Measurements from ENCODE around the gene ZNF689. TPM values are rescaled to one million over a fixed set of nuclear protein-coding genes. Genes with fewer than 3 reads are reported as not detected.

Gene ZNF689
- total and polyA plus RNA-seq, 8 donors = 2.9 to 6.1 (median 4.8) TPM

DNA sequence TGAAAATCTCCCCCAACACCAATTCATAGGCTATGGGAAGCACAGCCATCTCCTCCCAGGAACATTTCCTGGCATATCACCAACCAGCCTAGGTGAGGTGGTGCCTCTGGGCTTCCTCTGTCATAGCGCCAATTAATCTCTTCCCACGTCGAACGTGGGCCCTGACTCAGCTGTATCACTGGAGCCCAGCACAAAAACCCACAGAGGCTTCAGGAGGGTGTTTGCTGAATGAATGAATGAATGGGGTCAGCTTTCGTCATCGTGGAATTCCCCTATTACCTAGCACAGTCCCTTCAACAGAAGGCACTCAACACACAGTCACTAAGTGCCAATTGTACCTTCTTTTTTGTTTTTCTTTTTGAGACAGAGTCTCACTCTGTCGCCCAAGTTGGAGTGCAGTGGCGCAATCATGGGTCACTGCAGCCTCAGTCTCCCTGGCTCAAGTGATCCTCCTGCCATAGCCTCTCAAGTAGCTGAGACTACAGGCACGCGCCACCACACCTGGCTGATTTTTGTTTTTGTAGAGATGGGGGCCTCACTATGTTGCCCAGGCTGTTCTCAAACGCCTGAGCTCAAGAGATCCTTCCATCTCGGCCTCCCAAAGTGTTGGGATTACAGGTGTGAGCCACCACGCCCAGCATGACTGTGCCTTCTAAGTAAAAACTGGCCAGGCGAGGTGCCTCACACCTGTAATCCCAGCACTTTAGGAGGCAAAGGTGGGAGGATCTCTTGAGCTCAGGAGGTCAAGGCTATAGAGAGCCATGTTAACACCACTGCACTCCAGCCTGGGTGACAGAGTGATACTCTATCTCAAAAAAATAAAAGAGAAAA lies 42.8 kb downstream of the ZNF689 start:
- WGBS, 2 donors = 71 to 75% methylated on average over 14 of the region's 14 CpGs
- Histone ChIP-seq H3K4me1 (peaks cover 0 to 8% (median 8%) of the 10 kb centered on the region in 3 donors), H3K36me3 (no peaks in the 10 kb centered on the region), H3K27me3 (no peaks in the 10 kb centered on the region), H3K9me3 (no peaks in the 10 kb centered on the region), H3K4me3 (no peak overlapping the region), H3K27ac (peak overlapping the region in 2 of 4 donors; percentile 33 to 47)
- intact Hi-C loops (cut with DNase I) = no loop called here
- TF ChIP-seq, protein P1, sequence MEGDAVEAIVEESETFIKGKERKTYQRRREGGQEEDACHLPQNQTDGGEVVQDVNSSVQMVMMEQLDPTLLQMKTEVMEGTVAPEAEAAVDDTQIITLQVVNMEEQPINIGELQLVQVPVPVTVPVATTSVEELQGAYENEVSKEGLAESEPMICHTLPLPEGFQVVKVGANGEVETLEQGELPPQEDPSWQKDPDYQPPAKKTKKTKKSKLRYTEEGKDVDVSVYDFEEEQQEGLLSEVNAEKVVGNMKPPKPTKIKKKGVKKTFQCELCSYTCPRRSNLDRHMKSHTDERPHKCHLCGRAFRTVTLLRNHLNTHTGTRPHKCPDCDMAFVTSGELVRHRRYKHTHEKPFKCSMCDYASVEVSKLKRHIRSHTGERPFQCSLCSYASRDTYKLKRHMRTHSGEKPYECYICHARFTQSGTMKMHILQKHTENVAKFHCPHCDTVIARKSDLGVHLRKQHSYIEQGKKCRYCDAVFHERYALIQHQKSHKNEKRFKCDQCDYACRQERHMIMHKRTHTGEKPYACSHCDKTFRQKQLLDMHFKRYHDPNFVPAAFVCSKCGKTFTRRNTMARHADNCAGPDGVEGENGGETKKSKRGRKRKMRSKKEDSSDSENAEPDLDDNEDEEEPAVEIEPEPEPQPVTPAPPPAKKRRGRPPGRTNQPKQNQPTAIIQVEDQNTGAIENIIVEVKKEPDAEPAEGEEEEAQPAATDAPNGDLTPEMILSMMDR (IDR thresholded peaks at IDR 0.05) = no peak
- FAIRE-seq = no peak
- DNase-seq = no peak
- ATAC-seq = peak in 1 of 4 donors; percentile 3

DNA sequence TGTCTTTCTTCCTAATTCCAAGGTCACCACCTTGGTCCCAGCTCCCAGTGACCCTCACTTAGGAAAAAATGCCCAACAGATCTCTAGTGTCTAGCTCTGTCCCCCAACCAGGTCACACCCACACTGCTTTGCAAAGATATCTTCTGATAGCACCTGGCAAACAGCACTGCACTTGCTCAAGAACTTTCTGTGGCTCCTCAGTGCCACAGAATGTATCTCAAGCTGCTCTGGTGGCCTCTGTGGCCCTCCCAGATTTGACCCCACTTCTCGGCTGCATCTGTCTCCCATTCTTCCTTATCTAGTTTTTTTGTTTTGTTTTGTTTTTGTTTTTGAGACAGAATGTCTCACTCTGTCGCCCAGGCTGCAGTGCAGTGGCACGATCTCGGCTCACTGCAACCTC lies 43.7 kb downstream of the ZNF689 start:
- Histone ChIP-seq H3K27me3 (no peaks in the 10 kb centered on the region), H3K9me3 (no peaks in the 10 kb centered on the region), H3K4me3 (no peak overlapping the region), H3K27ac (no peak overlapping the region), H3K4me1 (peaks cover 0 to 7% (median 6%) of the 10 kb centered on the region in 3 donors), H3K36me3 (no peaks in the 10 kb centered on the region)
- ATAC-seq (no peak), DNase-seq (no peak), FAIRE-seq (no peak)
- intact Hi-C loops (cut with DNase I) = no loop called here
- WGBS, 2 donors = 81 to 91% methylated on average over 4 of the region's 4 CpGs
- TF ChIP-seq, protein P1 (IDR thresholded peaks at IDR 0.05) = no peak

DNA sequence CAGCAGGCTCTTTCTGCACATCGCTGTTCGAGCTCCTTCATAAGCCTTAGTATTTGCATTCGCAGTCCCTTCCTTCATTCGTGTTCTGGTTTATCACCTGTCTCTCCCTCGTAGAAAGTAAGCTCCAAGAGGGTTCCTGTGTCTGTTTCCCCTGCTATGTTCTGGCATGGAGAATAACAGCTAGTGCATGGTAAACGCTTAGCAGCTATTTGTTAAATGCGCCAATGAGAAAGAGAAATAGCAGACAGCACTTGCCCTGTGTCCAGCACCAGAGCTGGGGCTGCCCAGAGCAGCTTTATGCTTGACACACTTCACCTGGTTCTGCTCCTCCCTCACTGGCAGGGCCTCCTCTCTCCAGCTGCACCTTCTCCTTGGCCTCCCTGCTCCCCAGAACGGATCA lies 44.2 kb downstream of the ZNF689 start:
- DNase-seq = no peak

DNA sequence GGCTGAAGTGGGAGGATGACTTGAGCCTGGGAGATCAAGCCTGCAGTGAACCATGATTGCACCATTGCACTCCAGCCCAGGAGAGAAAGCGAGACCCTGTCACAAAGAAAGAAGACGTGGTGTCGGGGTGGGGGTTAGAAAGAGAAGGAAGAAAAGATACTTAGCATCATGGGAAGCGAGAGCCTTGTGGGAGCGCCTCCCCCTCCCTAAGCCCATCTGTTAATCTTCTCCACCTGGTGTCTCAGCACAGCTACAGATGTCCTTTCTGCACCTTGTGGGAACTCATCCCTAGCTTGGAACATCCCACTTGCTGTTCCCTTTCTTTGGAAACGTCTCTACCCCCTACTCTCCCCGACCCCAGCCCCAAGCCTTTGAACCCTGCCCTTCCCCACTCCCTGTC lies 44.7 kb downstream of the ZNF689 start:
- ATAC-seq (no peak), DNase-seq (no peak), FAIRE-seq (no peak)
- TF ChIP-seq, protein P1 (IDR thresholded peaks at IDR 0.05) = no peak
- peaks cover 0 to 6% (median 4%) of the 10 kb centered on the region in 3 donors for H3K4me1 ChIP-seq
- H3K27me3 ChIP-seq = no peaks in the 10 kb centered on the region
- H3K4me3 ChIP-seq = no peak overlapping the region
- WGBS, 2 donors = 63 to 74% methylated on average over 7 of the region's 7 CpGs
- no peak overlapping the region for H3K27ac ChIP-seq
- intact Hi-C loops (cut with DNase I) = no loop called here
- H3K36me3 ChIP-seq = no peaks in the 10 kb centered on the region
- H3K9me3 ChIP-seq = no peaks in the 10 kb centered on the region

More for the DNA sequence above, 44.2 kb downstream of the ZNF689 start:
- TF ChIP-seq, protein P1 (IDR thresholded peaks at IDR 0.05) = no peak
- no peak for ATAC-seq
- H3K4me1 ChIP-seq = peaks cover 0 to 7% (median 6%) of the 10 kb centered on the region in 3 donors
- no peak for FAIRE-seq
- no peaks in the 10 kb centered on the region for H3K36me3 ChIP-seq
- H3K4me3 ChIP-seq = no peak overlapping the region
- H3K27ac ChIP-seq = no peak overlapping the region
- 43 to 44% methylated on average over 8 of the region's 8 CpGs for WGBS, 2 donors
- no peaks in the 10 kb centered on the region for H3K27me3 ChIP-seq
- intact Hi-C loops (cut with DNase I) = no loop called here
- H3K9me3 ChIP-seq = no peaks in the 10 kb centered on the region

DNA sequence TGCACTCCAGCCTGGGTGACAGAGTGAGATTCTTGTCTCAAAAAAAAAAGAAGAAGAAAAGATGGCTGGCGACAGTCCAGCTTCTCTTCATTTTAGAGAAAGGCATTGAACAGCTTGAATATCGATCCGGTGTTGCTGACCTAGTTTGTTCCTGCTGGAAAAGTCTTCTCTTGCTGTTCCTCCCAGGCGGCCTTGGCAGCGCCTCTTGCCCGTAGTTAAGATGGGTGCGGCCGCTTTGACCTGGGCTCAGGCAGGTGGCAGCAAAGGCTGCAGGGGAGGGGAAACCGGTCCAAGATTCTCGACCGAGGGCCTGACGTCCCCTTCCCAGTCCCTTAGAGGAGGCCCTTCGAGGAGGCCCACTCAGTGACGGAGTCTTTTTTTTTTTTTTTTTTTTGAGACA lies 48.2 kb downstream of the ZNF689 start:
- WGBS, 2 donors = 81 to 88% methylated on average over 13 to 14 of the region's 14 CpGs
- no peak for DNase-seq
- intact Hi-C loops (cut with DNase I) = no loop called here
- H3K4me1 ChIP-seq = peaks cover 0 to 5% (median 0%) of the 10 kb centered on the region in 3 donors
- ATAC-seq = no peak
- H3K36me3 ChIP-seq = no peaks in the 10 kb centered on the region
- no peaks in the 10 kb centered on the region for H3K9me3 ChIP-seq
- TF ChIP-seq, protein P1 (IDR thresholded peaks at IDR 0.05) = no peak
- FAIRE-seq = no peak
- H3K4me3 ChIP-seq = peak overlapping the region in 1 of 4 donors; percentile 41
- no peaks in the 10 kb centered on the region for H3K27me3 ChIP-seq
- H3K27ac ChIP-seq = peak overlapping the region in 1 of 4 donors; percentile 55
